D721Med (cell line): ENCODE data around the gene VPS45.

Experiments used
- DNase-seq: peaks from one replicate; pipeline ENCODE4 v3.0.0; 2011; ENCODE audit warnings: low spot score; ENCODE audit not compliant: insufficient read length
- FAIRE-seq: peaks from 2 replicates; lab custom pipeline; 2011; peaks lifted over from hg19 to GRCh38; lab: Jason Lieb, UNC
- CTCF ChIP-seq: IDR thresholded peaks from 2 replicates; pipeline ENCODE4 v1.5.1; 2012; ENCODE audit warnings: mild to moderate bottlenecking, control low read depth; ENCODE audit not compliant: insufficient read depth; ENCODE audit errors: missing control alignments

The VPS45 gene

DNA sequence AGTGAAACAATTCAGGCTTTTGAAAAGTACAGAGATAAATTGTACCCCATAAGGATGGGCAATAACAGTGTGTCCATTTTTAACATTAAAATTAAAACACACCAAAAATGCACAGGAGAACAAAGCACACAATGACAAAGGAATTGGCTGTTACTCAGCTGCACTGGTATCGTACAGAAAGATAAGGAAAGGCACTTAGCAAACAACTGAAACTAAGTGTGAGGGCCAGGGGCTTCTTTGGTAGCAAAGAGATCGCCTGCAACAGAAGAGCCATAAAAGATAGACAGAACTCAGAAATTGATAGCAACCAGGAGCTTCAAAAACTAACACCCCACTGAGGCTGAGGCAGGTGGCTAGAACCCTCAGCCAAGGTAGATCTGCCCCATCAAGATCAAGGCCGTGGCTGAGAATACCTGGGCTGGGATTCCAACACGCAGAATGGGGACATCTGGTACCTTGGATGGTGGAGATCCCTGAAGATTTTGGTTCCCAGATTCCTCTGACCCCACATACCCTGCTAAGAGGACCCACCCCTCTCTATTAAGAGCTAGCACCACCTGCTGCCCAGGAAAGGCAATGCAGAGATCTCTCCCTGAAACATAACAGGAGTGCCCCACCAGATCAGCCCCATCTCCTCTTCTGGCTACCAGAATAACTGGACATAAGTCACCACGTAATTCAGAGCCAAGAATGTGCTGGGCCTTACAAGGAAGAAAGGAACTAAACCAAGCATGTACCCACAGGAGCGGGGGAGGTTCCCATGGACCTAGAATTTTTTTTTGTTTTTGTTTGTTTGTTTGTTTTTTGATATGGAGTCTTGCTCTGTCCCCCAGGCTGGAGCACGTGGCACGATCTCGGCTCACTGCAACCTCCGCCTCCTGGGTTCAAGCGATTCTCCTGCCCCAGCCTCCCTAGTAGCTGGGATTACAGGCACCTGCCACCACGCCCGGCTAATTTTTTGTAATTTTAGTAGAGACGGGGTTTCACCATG lies 98.3 kb downstream of the VPS45 start:
- peak; percentile 85 for DNase-seq
- FAIRE-seq = no peak
- peak; percentile 84 for TF ChIP-seq CTCF

DNA sequence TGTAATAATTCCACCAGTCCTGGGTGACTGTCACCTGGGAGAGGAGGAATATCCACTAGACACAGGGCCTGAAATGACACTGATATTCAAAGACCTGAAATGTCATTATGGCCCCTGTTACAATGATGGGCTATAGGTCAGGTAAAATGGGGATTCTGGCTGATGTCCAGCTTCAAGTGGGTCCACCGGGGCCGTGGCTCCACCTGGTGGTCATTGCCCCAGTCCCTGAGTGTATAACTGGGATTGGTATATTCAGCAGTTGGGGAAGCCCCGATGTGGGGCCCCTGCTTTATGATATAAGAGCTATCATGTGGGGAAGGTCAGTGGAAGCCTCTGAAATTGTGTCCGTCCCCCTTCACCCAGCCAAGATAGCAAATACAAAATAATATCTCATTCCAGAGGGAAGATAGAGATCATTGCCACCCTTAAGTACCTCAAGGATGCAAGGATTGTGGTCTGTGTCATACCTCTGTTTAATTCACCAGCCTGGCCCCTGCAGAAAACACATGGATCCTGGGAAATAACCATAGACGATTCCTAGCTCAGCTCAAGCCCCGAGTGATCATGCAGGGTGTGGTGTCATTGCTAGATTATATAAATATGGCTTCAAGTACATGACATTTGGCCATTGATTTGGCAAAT lies 101.5 kb downstream of the VPS45 start:
- no peak for FAIRE-seq
- peak; percentile 86 for TF ChIP-seq CTCF
- DNase-seq = peak; percentile 84

DNA sequence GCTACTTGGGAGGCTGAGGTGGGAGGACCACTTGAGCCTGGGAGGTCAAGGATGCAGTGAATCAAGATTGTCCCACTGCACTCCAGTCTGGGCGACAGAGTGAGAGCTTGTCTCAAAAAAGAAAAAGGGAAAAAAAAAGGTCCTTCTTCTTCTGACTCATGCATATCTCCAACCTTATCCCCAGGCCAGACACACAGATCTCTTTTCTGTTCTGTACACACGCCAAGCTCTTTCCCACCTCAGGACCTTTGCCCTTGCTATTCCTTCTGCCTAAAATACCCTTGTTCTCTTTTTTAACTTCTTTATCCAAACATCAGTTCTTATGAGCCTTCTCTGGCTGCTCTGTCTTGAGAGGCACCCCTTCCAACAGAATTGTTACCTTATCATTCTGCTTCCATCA lies 104.2 kb downstream of the VPS45 start:
- TF ChIP-seq CTCF = no peak
- no peak for DNase-seq
- no peak for FAIRE-seq

- no peak for FAIRE-seq
- no peak for DNase-seq
- TF ChIP-seq CTCF = no peak
Measured at GRCh38 chr1:150173141-150173585, 105.6 kb downstream of the VPS45 start.

GRCh38 chr1:150176593-150176992 lies 109.0 kb downstream of the VPS45 start:
- DNase-seq = no peak
- no peak for FAIRE-seq
- TF ChIP-seq CTCF = no peak

DNA sequence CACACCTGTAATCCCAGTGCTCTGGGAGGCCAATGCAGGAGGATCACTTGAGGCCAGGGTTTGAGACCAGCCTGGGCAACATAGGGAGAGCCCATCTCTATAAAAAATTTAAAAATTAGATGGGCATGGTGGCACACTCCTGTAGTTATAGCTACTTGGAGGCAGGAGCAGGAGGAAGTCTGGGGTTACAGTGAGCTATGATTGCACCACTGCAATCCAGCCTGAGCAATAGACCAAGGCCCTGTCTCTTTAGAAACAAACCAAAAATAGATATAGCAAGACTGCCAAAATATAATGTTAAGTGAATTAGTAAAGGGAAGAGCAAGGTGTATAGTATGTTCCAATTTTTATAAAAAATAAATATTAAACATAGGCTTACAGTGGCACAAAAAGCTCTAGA lies 111.0 kb downstream of the VPS45 start:
- no peak for DNase-seq
- TF ChIP-seq CTCF = no peak
- no peak for FAIRE-seq
